Gastroesophageal sphincter (tissue), 3 donors: Measurements from ENCODE around the gene PLCB1.

ENCODE experiments used
- CTCF ChIP-seq, 4 experiments: fragments of 200-600 bp in 2 of 4; fragments of 450-650 bp in 2 of 4; sonication (generic) in 1 of 4; IDR thresholded peaks; one replicate each; pipeline ENCODE4 v1.5.1; 2017 to 2019; ENCODE audit warnings: antibody characterized with exemption in 4 of 4, mild to moderate bottlenecking in 2 of 4, moderate library complexity in 2 of 4
- POLR2A ChIP-seq, 2 donors: fragments of 450-650 bp; IDR thresholded peaks; one replicate each; pipeline ENCODE4 v1.6.1; 2017; ENCODE audit warnings: antibody characterized with exemption in 2 of 2, mild to moderate bottlenecking in 2 of 2, moderate library complexity in 1 of 2

- TF ChIP-seq CTCF (IDR thresholded peaks at IDR 0.05) (no peak), POLR2A (IDR thresholded peaks at IDR 0.05) (no peak)
These were observed 274.3 kb downstream of the PLCB1 start for GRCh38 chr20:8406391-8406790.
